ENCODE results near the gene CAPZB. TPM values are rescaled to one million over a fixed set of nuclear protein-coding genes. Genes with fewer than 3 reads are reported as not detected.

Gene CAPZB
- polyA plus RNA-seq, 1 donor from 2014 or later: 159 TPM

DNA sequence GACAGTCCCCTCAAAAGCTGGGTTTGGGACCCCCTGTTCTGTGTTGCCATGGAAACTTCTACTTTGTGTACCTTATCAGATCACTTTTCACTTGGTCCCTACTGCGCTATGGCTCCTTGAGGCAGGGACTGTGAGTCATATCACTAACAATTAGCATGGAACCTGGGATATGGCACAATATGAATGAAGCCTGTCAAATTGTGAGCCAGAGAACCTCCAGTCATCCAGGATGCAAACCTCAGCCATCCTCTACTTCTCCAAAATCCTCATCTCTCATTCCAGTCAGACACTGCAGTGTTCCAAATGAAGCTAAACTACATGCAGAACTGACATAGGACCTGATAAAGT is 11.2 kb upstream of the CAPZB start:
- Histone ChIP-seq H3K4me2 (ENCODE audit: low read length) (no peak overlapping the region), H3K27ac (ENCODE audit: low read length) (no peak overlapping the region), H3K27me3 (ENCODE audit: insufficient read depth, low read depth, low read length) (no peaks in the 10 kb centered on the region), H4K20me1 (ENCODE audit: insufficient read depth) (no peaks in the 10 kb centered on the region), H3K4me3 (ENCODE audit: low read length) (no peak overlapping the region), H3F3A (ENCODE audit: insufficient read depth, low read length, poor library complexity, severe bottlenecking) (no peaks in the 10 kb centered on the region), H3K79me2 (replicated peaks; ENCODE audit: insufficient read depth, low read length) (no peaks in the 10 kb centered on the region), H3K9me3 (ENCODE audit: low read length) (no peaks in the 10 kb centered on the region), H3K9me2 (ENCODE audit: insufficient read depth, low read length) (no peaks in the 10 kb centered on the region), H3K36me3 (ENCODE audit: insufficient read depth, low read length) (no peaks in the 10 kb centered on the region), H3K9ac (ENCODE audit: low read length) (no peak overlapping the region), H2AFZ (ENCODE audit: low read depth, low read length) (no peak overlapping the region)
- TF ChIP-seq POLR2AphosphoS5 (IDR thresholded peaks at IDR 0.05) (no peak), EZH2 (IDR thresholded peaks at IDR 0.05; ENCODE audit: borderline replicate concordance, insufficient read depth, low read length, poor library complexity, severe bottlenecking) (no peak), EP300 (conservative IDR thresholded peaks at IDR 0.05; ENCODE audit: poor library complexity, severe bottlenecking) (no peak), RAD21 (conservative IDR thresholded peaks at IDR 0.05) (no peak), TAF1 (IDR thresholded peaks at IDR 0.05; ENCODE audit: low read depth) (no peak), MXI1 (conservative IDR thresholded peaks at IDR 0.05; ENCODE audit: poor library complexity, severe bottlenecking) (no peak)
- TF ChIP-seq, protein P1, sequence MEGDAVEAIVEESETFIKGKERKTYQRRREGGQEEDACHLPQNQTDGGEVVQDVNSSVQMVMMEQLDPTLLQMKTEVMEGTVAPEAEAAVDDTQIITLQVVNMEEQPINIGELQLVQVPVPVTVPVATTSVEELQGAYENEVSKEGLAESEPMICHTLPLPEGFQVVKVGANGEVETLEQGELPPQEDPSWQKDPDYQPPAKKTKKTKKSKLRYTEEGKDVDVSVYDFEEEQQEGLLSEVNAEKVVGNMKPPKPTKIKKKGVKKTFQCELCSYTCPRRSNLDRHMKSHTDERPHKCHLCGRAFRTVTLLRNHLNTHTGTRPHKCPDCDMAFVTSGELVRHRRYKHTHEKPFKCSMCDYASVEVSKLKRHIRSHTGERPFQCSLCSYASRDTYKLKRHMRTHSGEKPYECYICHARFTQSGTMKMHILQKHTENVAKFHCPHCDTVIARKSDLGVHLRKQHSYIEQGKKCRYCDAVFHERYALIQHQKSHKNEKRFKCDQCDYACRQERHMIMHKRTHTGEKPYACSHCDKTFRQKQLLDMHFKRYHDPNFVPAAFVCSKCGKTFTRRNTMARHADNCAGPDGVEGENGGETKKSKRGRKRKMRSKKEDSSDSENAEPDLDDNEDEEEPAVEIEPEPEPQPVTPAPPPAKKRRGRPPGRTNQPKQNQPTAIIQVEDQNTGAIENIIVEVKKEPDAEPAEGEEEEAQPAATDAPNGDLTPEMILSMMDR (IDR thresholded peaks at IDR 0.05; ENCODE audit: poor library complexity, severe bottlenecking): no peak
- TF ChIP-seq, protein P2, sequence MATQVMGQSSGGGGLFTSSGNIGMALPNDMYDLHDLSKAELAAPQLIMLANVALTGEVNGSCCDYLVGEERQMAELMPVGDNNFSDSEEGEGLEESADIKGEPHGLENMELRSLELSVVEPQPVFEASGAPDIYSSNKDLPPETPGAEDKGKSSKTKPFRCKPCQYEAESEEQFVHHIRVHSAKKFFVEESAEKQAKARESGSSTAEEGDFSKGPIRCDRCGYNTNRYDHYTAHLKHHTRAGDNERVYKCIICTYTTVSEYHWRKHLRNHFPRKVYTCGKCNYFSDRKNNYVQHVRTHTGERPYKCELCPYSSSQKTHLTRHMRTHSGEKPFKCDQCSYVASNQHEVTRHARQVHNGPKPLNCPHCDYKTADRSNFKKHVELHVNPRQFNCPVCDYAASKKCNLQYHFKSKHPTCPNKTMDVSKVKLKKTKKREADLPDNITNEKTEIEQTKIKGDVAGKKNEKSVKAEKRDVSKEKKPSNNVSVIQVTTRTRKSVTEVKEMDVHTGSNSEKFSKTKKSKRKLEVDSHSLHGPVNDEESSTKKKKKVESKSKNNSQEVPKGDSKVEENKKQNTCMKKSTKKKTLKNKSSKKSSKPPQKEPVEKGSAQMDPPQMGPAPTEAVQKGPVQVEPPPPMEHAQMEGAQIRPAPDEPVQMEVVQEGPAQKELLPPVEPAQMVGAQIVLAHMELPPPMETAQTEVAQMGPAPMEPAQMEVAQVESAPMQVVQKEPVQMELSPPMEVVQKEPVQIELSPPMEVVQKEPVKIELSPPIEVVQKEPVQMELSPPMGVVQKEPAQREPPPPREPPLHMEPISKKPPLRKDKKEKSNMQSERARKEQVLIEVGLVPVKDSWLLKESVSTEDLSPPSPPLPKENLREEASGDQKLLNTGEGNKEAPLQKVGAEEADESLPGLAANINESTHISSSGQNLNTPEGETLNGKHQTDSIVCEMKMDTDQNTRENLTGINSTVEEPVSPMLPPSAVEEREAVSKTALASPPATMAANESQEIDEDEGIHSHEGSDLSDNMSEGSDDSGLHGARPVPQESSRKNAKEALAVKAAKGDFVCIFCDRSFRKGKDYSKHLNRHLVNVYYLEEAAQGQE (IDR thresholded peaks at IDR 0.05; ENCODE audit: borderline replicate concordance): no peak

DNA sequence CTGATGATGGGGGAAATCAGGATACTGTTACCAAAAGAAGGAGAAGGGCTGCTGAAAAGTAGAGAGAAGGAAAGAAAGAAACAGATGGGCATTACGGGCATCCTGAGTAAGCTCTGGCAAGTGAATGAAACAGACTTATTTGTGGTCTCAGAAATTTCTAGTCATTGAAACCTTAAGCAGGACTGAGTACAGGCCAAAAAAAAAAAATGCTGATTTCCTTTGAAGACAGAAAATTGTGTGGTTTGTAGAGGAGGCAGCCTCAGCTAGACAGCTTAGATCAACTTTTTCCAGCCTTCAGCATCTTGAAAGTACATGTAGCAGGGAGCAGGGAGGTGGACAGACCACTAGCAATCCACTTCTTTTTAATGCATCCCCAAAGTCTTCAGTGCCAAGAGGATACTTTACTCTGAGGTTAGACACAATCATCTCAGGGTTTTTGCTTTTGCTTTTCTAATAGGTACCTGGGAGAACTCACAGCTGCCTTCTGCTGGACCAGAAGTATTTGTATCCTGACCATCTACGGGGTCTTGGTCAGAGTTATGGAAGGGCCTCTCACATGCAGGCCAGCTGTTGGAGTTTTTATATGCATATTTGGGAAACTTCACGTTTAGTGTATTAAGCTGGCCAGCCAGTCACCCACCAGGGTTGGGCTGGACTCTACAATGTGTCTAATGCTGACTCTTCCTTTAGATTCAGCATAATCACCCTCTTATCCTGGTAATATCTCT is 10.6 kb upstream of the CAPZB start:
- Histone ChIP-seq H3K27ac (ENCODE audit: low read length) (no peak overlapping the region), H3K4me3 (ENCODE audit: low read length) (no peak overlapping the region), H4K20me1 (ENCODE audit: insufficient read depth) (no peaks in the 10 kb centered on the region), H3K27me3 (ENCODE audit: insufficient read depth, low read depth, low read length) (no peaks in the 10 kb centered on the region), H3F3A (ENCODE audit: insufficient read depth, low read length, poor library complexity, severe bottlenecking) (no peaks in the 10 kb centered on the region), H3K9ac (ENCODE audit: low read length) (no peak overlapping the region), H3K9me2 (ENCODE audit: insufficient read depth, low read length) (no peaks in the 10 kb centered on the region), H3K4me2 (ENCODE audit: low read length) (no peak overlapping the region), H3K79me2 (replicated peaks; ENCODE audit: insufficient read depth, low read length) (no peaks in the 10 kb centered on the region), H3K36me3 (ENCODE audit: insufficient read depth, low read length) (no peaks in the 10 kb centered on the region), H3K9me3 (ENCODE audit: low read length) (no peaks in the 10 kb centered on the region), H2AFZ (ENCODE audit: low read depth, low read length) (no peak overlapping the region)
- TF ChIP-seq MXI1 (conservative IDR thresholded peaks at IDR 0.05; ENCODE audit: poor library complexity, severe bottlenecking) (no peak), POLR2AphosphoS5 (IDR thresholded peaks at IDR 0.05) (no peak), SMC3 (conservative IDR thresholded peaks at IDR 0.05; ENCODE audit: poor library complexity) (no peak), EP300 (conservative IDR thresholded peaks at IDR 0.05; ENCODE audit: poor library complexity, severe bottlenecking) (no peak), TAF1 (IDR thresholded peaks at IDR 0.05; ENCODE audit: low read depth) (no peak), RAD21 (conservative IDR thresholded peaks at IDR 0.05) (no peak), EZH2 (IDR thresholded peaks at IDR 0.05; ENCODE audit: borderline replicate concordance, insufficient read depth, low read length, poor library complexity, severe bottlenecking) (no peak)
- TF ChIP-seq, protein P1 (IDR thresholded peaks at IDR 0.05; ENCODE audit: poor library complexity, severe bottlenecking): no peak
- TF ChIP-seq, protein P2 (IDR thresholded peaks at IDR 0.05; ENCODE audit: borderline replicate concordance): no peak
